GM10266 (cell line): Measurements from ENCODE around the gene CLK2.
"Not testable (repeated sequence)": the region's sequence is repeated elsewhere in the genome, so short reads cannot be mapped to it uniquely, and the experiment has no call there.

ENCODE experiments used
- DNase-seq: peaks from one replicate; pipeline ENCODE4 v3.0.0; 2012; ENCODE audit errors: extremely low spot score
- CTCF ChIP-seq: IDR thresholded peaks from 2 replicates; pipeline ENCODE4 v1.5.1; 2012; ENCODE audit warnings: mild to moderate bottlenecking, low read depth; ENCODE audit not compliant: control insufficient read depth, insufficient read depth; ENCODE audit errors: missing control alignments

CLK2 gene

GRCh38 chr1:155247667-155248553 is 25.4 kb downstream of the CLK2 start:
- DNase-seq = no peak
- TF ChIP-seq CTCF = no peak

GRCh38 chr1:155246796-155247195 is 26.5 kb downstream of the CLK2 start:
- DNase-seq = not testable (repeated sequence)

GRCh38 chr1:155245163-155245524 is 28.2 kb downstream of the CLK2 start:
- no peak for DNase-seq
- no peak for TF ChIP-seq CTCF

GRCh38 chr1:155244368-155245162 is 28.7 kb downstream of the CLK2 start:
- DNase-seq = peak; percentile 94
- peak; percentile 39 for TF ChIP-seq CTCF

GRCh38 chr1:155242805-155243358 is 30.4 kb downstream of the CLK2 start:
- no peak for TF ChIP-seq CTCF

GRCh38 chr1:155241841-155242264 is 31.5 kb downstream of the CLK2 start:
- TF ChIP-seq CTCF = no peak
- DNase-seq = no peak

More at GRCh38 chr1:155242805-155243358, 30.4 kb downstream of the CLK2 start:
- DNase-seq = no peak

- DNase-seq = peak; percentile 74
- TF ChIP-seq CTCF = no peak
Measured at GRCh38 chr1:155241069-155241679, 32.1 kb downstream of the CLK2 start.
